ENCODE measurements around the gene CACNA1D. TPM values are rescaled to one million over a fixed set of nuclear protein-coding genes. Genes with fewer than 3 reads are reported as not detected.

Gene CACNA1D
- total and polyA plus RNA-seq, 2 donors = 0.57 to 0.66 TPM

GRCh38 chr3:53808496-53808895, 314.1 kb downstream of the CACNA1D start:
- no peak overlapping the region for H3K4me3 ChIP-seq (ENCODE audit: low read length in 2 of 2)
- peaks cover 0 to 34% of the 10 kb centered on the region in 2 donors for H3K4me1 ChIP-seq (ENCODE audit: control insufficient read depth in 2 of 2, insufficient read depth in 2 of 2, low read length in 2 of 2)
- H3K36me3 ChIP-seq (ENCODE audit: control insufficient read depth in 2 of 2, insufficient read depth in 2 of 2, low read length in 1 of 2) = no peaks in the 10 kb centered on the region
- 97% methylated on average over 13 of the region's 13 CpGs for WGBS
- H3K27ac ChIP-seq (ENCODE audit: low read depth in 1 of 2, low read length in 1 of 2) = no peak overlapping the region
- H3K27me3 ChIP-seq (ENCODE audit: control insufficient read depth in 2 of 2, insufficient read depth in 1 of 2, low read length in 1 of 2) = no peaks in the 10 kb centered on the region
- DNase-seq (ENCODE audit: low read depth in 6 of 9, low spot score in 9 of 9) = no peak
- H3K9me3 ChIP-seq (ENCODE audit: control insufficient read depth in 2 of 2, insufficient read depth in 1 of 2, low read length in 1 of 2) = no peaks in the 10 kb centered on the region

GRCh38 chr3:53809267-53809666, 314.9 kb downstream of the CACNA1D start:
- 95% methylated on average over 12 of the region's 12 CpGs for WGBS
- Histone ChIP-seq H3K4me1 (ENCODE audit: control insufficient read depth in 2 of 2, insufficient read depth in 2 of 2, low read length in 2 of 2) (peaks cover 0 to 28% of the 10 kb centered on the region in 2 donors), H3K4me3 (ENCODE audit: low read length in 2 of 2) (no peak overlapping the region), H3K36me3 (ENCODE audit: control insufficient read depth in 2 of 2, insufficient read depth in 2 of 2, low read length in 1 of 2) (no peaks in the 10 kb centered on the region), H3K9me3 (ENCODE audit: control insufficient read depth in 2 of 2, insufficient read depth in 1 of 2, low read length in 1 of 2) (no peaks in the 10 kb centered on the region), H3K27me3 (ENCODE audit: control insufficient read depth in 2 of 2, insufficient read depth in 1 of 2, low read length in 1 of 2) (no peaks in the 10 kb centered on the region), H3K27ac (ENCODE audit: low read depth in 1 of 2, low read length in 1 of 2) (no peak overlapping the region)
- no peak for DNase-seq (ENCODE audit: low read depth in 6 of 9, low spot score in 9 of 9)

GRCh38 chr3:53809764-53810400, 315.5 kb downstream of the CACNA1D start:
- DNase-seq (ENCODE audit: low read depth in 6 of 9, low spot score in 9 of 9) = no peak
- 96% methylated on average over 28 of the region's 28 CpGs for WGBS

GRCh38 chr3:53811143-53811927, 316.9 kb downstream of the CACNA1D start:
- DNase-seq (ENCODE audit: low read depth in 6 of 9, low spot score in 9 of 9) = no peak
- no peaks in the 10 kb centered on the region for H3K36me3 ChIP-seq (ENCODE audit: control insufficient read depth in 2 of 2, insufficient read depth in 2 of 2, low read length in 1 of 2)
- H3K4me1 ChIP-seq (ENCODE audit: control insufficient read depth in 2 of 2, insufficient read depth in 2 of 2, low read length in 2 of 2) = peaks cover 0 to 11% of the 10 kb centered on the region in 2 donors
- H3K4me3 ChIP-seq (ENCODE audit: low read length in 2 of 2) = no peak overlapping the region
- no peaks in the 10 kb centered on the region for H3K9me3 ChIP-seq (ENCODE audit: control insufficient read depth in 2 of 2, insufficient read depth in 1 of 2, low read length in 1 of 2)
- no peaks in the 10 kb centered on the region for H3K27me3 ChIP-seq (ENCODE audit: control insufficient read depth in 2 of 2, insufficient read depth in 1 of 2, low read length in 1 of 2)
- no peak overlapping the region for H3K27ac ChIP-seq (ENCODE audit: low read depth in 1 of 2, low read length in 1 of 2)
- WGBS = 98% methylated on average over 24 of the region's 24 CpGs

More at GRCh38 chr3:53809764-53810400, 315.5 kb downstream of the CACNA1D start:
- no peak overlapping the region for H3K4me3 ChIP-seq (ENCODE audit: low read length in 2 of 2)
- no peaks in the 10 kb centered on the region for H3K27me3 ChIP-seq (ENCODE audit: control insufficient read depth in 2 of 2, insufficient read depth in 1 of 2, low read length in 1 of 2)
- no peak overlapping the region for H3K27ac ChIP-seq (ENCODE audit: low read depth in 1 of 2, low read length in 1 of 2)
- H3K9me3 ChIP-seq (ENCODE audit: control insufficient read depth in 2 of 2, insufficient read depth in 1 of 2, low read length in 1 of 2) = no peaks in the 10 kb centered on the region
- peaks cover 0 to 22% of the 10 kb centered on the region in 2 donors for H3K4me1 ChIP-seq (ENCODE audit: control insufficient read depth in 2 of 2, insufficient read depth in 2 of 2, low read length in 2 of 2)
- no peaks in the 10 kb centered on the region for H3K36me3 ChIP-seq (ENCODE audit: control insufficient read depth in 2 of 2, insufficient read depth in 2 of 2, low read length in 1 of 2)

GRCh38 chr3:53812434-53812833, 318.0 kb downstream of the CACNA1D start:
- Histone ChIP-seq H3K4me1 (ENCODE audit: control insufficient read depth in 2 of 2, insufficient read depth in 2 of 2, low read length in 2 of 2) (peaks cover 0 to 1% of the 10 kb centered on the region in 2 donors), H3K9me3 (ENCODE audit: control insufficient read depth in 2 of 2, insufficient read depth in 1 of 2, low read length in 1 of 2) (no peaks in the 10 kb centered on the region), H3K27ac (ENCODE audit: low read depth in 1 of 2, low read length in 1 of 2) (no peak overlapping the region), H3K4me3 (ENCODE audit: low read length in 2 of 2) (no peak overlapping the region), H3K36me3 (ENCODE audit: control insufficient read depth in 2 of 2, insufficient read depth in 2 of 2, low read length in 1 of 2) (no peaks in the 10 kb centered on the region), H3K27me3 (ENCODE audit: control insufficient read depth in 2 of 2, insufficient read depth in 1 of 2, low read length in 1 of 2) (no peaks in the 10 kb centered on the region)
- no peak for DNase-seq (ENCODE audit: low read depth in 6 of 9, low spot score in 9 of 9)
- 92% methylated on average over 4 of the region's 4 CpGs for WGBS

DNA sequence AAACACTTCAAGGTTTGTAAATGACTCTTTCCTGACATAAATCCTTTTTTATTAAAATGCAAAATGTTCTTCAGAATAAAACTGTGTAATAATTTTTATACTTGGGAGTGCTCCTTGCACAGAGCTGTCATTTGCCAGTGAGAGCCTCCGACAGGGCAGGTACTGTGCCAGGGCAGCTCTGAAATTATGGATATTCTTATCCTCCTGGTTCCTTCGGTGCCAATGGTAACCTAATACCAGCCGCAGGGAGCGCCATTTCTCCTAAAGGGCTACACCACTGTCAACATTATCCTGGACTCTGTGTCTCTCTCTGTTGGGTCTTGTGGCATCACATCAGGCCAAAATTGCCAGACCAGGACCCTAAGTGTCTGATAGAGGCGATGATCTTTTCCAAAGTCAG, 318.8 kb downstream of the CACNA1D start:
- H3K27ac ChIP-seq (ENCODE audit: low read depth in 1 of 2, low read length in 1 of 2) = no peak overlapping the region
- no peak for DNase-seq (ENCODE audit: low read depth in 6 of 9, low spot score in 9 of 9)
- peaks cover 0 to 6% of the 10 kb centered on the region in 2 donors for H3K4me1 ChIP-seq (ENCODE audit: control insufficient read depth in 2 of 2, insufficient read depth in 2 of 2, low read length in 2 of 2)
- no peaks in the 10 kb centered on the region for H3K9me3 ChIP-seq (ENCODE audit: control insufficient read depth in 2 of 2, insufficient read depth in 1 of 2, low read length in 1 of 2)
- no peak overlapping the region for H3K4me3 ChIP-seq (ENCODE audit: low read length in 2 of 2)
- 97% methylated on average over 5 of the region's 5 CpGs for WGBS
- H3K27me3 ChIP-seq (ENCODE audit: control insufficient read depth in 2 of 2, insufficient read depth in 1 of 2, low read length in 1 of 2) = no peaks in the 10 kb centered on the region
- no peaks in the 10 kb centered on the region for H3K36me3 ChIP-seq (ENCODE audit: control insufficient read depth in 2 of 2, insufficient read depth in 2 of 2, low read length in 1 of 2)

DNA sequence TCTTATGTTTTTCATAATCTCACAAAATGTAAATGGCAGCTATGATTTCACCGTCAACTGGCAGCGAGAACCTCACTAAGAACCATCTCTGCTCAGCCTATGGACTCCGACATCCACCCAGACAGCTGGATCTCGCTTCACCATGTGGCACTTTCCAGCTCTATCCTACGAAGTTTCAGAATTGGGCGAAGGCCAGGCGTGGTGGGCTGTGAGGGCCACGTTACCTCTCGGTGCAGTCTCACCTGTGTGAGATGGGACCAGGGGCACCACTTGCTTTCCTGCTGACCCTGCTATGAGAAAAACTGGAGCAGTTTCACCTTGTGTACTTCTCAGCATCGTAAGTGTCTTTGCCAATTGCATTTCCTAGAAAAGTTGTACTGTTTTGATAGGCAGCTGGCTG, 319.5 kb downstream of the CACNA1D start:
- H3K4me1 ChIP-seq (ENCODE audit: control insufficient read depth in 2 of 2, insufficient read depth in 2 of 2, low read length in 2 of 2) = peaks cover 0 to 13% of the 10 kb centered on the region in 2 donors
- DNase-seq (ENCODE audit: low read depth in 6 of 9, low spot score in 9 of 9) = no peak
- H3K27ac ChIP-seq (ENCODE audit: low read depth in 1 of 2, low read length in 1 of 2) = no peak overlapping the region
- H3K9me3 ChIP-seq (ENCODE audit: control insufficient read depth in 2 of 2, insufficient read depth in 1 of 2, low read length in 1 of 2) = no peaks in the 10 kb centered on the region
- H3K27me3 ChIP-seq (ENCODE audit: control insufficient read depth in 2 of 2, insufficient read depth in 1 of 2, low read length in 1 of 2) = no peaks in the 10 kb centered on the region
- no peaks in the 10 kb centered on the region for H3K36me3 ChIP-seq (ENCODE audit: control insufficient read depth in 2 of 2, insufficient read depth in 2 of 2, low read length in 1 of 2)
- 94% methylated on average over 10 of the region's 10 CpGs for WGBS
- H3K4me3 ChIP-seq (ENCODE audit: low read length in 2 of 2) = no peak overlapping the region

DNA sequence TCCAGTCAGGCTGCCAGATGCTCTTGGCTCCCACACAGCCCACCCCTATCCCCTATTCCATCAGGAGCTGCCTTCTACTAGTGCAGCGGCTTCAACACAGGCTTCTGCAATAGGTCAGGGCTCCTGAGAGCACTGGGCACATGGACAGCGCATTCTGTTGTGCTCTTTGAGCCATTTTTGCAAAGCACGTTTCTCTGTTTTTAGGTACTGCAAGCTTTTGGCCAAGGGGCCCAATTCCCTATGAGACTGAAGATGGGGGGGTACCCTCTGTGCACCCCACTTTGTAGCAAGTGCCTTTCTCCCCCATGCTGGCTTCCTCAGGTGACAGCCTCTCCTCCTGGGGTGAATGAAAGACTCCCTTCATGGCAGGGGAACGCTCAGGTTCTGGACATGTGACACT, 320.7 kb downstream of the CACNA1D start:
- Histone ChIP-seq H3K27ac (ENCODE audit: low read depth in 1 of 2, low read length in 1 of 2) (no peak overlapping the region), H3K4me3 (ENCODE audit: low read length in 2 of 2) (no peak overlapping the region), H3K4me1 (ENCODE audit: control insufficient read depth in 2 of 2, insufficient read depth in 2 of 2, low read length in 2 of 2) (peaks cover 0 to 16% of the 10 kb centered on the region in 2 donors), H3K27me3 (ENCODE audit: control insufficient read depth in 2 of 2, insufficient read depth in 1 of 2, low read length in 1 of 2) (no peaks in the 10 kb centered on the region), H3K36me3 (ENCODE audit: control insufficient read depth in 2 of 2, insufficient read depth in 2 of 2, low read length in 1 of 2) (no peaks in the 10 kb centered on the region), H3K9me3 (ENCODE audit: control insufficient read depth in 2 of 2, insufficient read depth in 1 of 2, low read length in 1 of 2) (no peaks in the 10 kb centered on the region)
- WGBS = 87% methylated on average over 4 of the region's 4 CpGs
- DNase-seq (ENCODE audit: low read depth in 6 of 9, low spot score in 9 of 9) = no peak

DNA sequence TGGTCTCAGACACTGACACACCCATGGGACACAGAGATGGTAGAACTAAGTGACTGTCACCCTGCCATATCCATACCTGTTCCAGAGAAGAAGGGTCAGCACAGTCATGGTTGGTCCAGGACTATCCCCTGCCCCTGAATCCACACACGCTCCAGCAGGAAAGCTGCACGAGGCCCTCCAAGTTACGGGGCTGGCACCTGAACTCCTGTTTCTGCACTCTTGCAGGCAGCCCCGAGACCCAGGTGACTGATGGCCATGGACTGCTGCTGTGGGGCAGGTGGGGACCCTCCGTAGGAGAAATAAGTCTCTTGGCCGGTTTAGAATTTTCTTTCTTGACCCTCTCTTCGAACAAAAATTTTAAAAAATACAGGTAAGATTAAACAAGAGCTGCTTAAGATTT, 321.2 kb downstream of the CACNA1D start:
- Histone ChIP-seq H3K4me3 (ENCODE audit: low read length in 2 of 2) (no peak overlapping the region), H3K36me3 (ENCODE audit: control insufficient read depth in 2 of 2, insufficient read depth in 2 of 2, low read length in 1 of 2) (no peaks in the 10 kb centered on the region), H3K27ac (ENCODE audit: low read depth in 1 of 2, low read length in 1 of 2) (no peak overlapping the region), H3K9me3 (ENCODE audit: control insufficient read depth in 2 of 2, insufficient read depth in 1 of 2, low read length in 1 of 2) (no peaks in the 10 kb centered on the region), H3K27me3 (ENCODE audit: control insufficient read depth in 2 of 2, insufficient read depth in 1 of 2, low read length in 1 of 2) (no peaks in the 10 kb centered on the region), H3K4me1 (ENCODE audit: control insufficient read depth in 2 of 2, insufficient read depth in 2 of 2, low read length in 2 of 2) (peaks cover 0 to 16% of the 10 kb centered on the region in 2 donors)
- 97% methylated on average over 7 of the region's 7 CpGs for WGBS
- no peak for DNase-seq (ENCODE audit: low read depth in 6 of 9, low spot score in 9 of 9)
